T47D (cell line): ENCODE measurements around the gene WDR7.

Experiments
- DNase-seq, 2 experiments: peaks; one replicate each; pipeline versions ENCODE4 v3.0.0 to v3.0.0-alpha.2; 2011 to 2012; ENCODE audit warnings: low read depth in 1 of 2, low spot score in 1 of 2
- JUND ChIP-seq: IDR thresholded peaks from 2 replicates; pipeline ENCODE4 v1.6.1; 2012; ENCODE audit warnings: low read depth
- in situ Hi-C: cut with HindIII; loops from 2 replicates; pipeline ENCODE4 v1.10.0; 2016; ENCODE audit warnings: low sequenced_read_pairs, low pct_unique_long_range_greater_than_20kb

WDR7 gene

DNA sequence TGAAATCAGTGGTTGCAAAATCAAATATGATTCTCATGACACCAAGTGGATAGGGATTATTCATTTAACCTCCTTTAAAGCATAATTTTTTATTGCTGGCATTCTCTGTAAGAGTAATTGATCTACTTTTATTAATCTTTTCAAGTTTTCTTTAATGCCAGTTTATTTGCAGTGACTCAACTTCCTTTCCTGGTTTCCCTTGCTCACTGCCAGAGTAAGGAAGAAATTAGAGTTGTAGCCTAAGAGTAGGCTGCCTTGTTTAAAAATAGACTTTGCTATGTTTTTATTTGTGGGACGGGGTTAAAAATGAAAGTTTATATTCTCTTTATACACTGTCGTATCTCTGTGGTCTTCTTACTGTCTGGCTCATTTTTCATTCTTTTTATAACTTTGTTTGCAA is 148.6 kb downstream of the WDR7 start:
- DNase-seq = no peak
- in situ Hi-C loops = no loop called here
- TF ChIP-seq JUND = no peak

DNA sequence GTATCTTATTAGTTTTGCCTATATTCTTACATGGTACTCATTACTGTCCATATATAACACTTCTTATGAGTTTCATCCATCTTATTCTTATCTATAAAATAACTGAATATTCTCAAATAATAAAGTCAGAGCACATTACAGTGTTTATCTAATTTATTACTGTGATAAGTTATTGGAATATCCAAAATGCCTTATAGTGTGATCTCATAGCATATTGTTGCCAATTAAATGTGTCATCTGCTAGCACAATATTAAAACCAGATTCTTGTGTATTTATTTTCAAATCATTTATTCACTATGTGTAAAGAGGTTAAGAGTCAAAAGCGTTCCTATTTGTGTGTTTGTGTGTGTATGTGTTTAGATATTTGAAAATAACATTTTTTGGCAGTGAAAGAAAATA is 151.9 kb downstream of the WDR7 start:
- in situ Hi-C loops = no loop called here
- TF ChIP-seq JUND = no peak
- no peak for DNase-seq

DNA sequence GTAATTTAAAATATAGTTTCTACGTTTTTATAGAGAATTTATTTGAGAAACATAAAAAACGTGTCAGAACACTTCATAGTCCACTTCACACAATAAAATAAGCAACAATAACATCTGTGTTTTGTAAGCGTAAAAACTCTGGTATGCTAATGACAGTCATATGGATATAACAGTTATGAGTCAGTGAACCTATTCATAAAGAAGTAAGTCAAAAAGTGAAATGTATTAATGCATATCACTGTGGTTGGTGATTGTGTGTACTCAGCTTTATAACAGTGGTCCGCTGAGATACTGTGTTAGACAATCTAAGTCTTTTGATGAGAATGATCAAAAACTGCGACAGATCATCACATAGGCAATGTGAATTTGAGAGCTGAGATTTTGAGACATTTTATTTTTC is 153.2 kb downstream of the WDR7 start:
- no peak for TF ChIP-seq JUND
- no peak for DNase-seq
- in situ Hi-C loops = no loop called here

DNA sequence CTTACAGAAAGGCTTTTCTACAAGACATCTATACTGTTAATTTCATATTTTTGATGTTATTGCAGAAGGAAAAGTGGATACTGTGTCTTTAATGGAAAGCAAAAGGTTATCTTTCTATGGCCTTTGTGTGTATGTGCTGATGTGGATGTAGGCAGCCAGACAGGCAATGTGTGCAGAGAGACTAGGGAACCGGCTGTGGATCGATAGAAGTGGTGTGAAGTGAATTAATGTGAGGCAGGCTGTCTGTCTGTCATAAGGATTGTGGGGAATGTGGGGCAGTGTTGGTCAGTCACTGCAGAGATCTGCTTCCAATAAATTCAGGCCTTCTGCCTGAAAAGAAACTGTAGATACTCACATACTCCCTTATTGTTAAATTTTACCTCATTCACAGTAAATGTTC is 156.7 kb downstream of the WDR7 start:
- in situ Hi-C loops = no loop called here
- TF ChIP-seq JUND = no peak
- no peak for DNase-seq

DNA sequence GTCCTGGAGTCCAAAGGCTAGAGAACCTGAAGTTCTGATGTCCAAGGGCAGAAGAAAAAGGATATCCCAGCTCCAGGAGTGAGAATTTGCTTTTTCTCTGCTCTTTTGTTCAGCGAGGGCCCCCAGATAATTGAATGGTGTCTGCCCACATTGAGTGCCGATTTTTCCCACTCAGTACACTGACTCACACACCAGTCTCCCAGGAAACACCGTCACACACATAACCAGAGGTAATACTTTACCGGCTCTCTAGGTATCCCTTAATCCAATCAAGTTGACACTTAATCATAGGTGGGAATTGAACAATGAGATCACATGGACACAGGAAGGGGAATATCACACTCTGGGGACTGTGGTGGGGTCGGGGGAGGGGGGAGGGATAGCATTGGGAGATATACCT is 161.5 kb downstream of the WDR7 start:
- DNase-seq = no peak
- TF ChIP-seq JUND = no peak
- in situ Hi-C loops = no loop called here

DNA sequence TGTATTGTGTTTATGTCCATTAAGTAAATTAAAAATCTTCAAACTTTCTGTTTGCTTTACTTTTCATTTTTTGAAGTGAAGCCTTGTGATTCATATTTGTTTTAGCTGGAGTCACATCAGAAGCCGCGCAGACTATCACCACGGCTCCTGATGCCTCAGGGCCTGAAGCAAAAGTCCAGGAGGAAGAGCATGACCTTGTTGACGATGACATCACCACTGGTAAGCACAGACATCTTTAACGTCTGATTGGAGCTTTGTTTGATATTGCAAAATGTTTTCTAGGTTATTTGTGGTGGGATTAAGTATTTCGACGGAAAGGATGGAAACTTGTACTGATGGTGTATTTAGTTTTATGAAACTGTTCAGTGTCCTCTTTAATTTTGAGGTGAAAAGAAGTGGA is 164.8 kb downstream of the WDR7 start:
- TF ChIP-seq JUND = no peak
- peak in 1 of 2 experiments; percentile 2 for DNase-seq
- in situ Hi-C loops = no loop called here

DNA sequence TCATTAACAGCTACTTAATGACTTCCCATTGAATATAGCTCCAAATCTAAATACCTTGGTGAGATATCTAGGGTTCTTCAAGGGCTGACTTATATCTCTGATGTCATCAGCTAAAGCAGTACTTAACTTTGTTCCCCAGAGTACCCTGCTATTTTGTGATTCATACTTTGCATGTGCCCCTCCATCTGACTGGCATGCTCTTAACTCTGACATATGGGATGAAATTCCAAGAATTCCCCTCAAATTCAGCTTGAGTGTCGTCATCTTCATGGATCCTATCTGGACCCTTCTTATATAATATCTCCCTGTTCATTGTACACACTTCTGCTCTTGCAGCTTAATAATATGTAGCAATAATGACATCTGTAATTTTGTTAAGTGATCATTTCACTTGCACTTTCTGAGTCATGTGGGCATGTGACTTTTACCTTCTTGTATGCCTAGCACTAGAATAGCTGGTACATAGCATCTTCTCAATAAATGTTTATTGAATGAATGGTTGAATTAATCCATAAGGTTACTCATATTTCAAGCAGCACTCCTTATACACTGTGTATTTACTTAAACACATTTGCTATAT is 172.9 kb downstream of the WDR7 start:
- DNase-seq = no peak
- TF ChIP-seq JUND = no peak
- in situ Hi-C loops = no loop called here

DNA sequence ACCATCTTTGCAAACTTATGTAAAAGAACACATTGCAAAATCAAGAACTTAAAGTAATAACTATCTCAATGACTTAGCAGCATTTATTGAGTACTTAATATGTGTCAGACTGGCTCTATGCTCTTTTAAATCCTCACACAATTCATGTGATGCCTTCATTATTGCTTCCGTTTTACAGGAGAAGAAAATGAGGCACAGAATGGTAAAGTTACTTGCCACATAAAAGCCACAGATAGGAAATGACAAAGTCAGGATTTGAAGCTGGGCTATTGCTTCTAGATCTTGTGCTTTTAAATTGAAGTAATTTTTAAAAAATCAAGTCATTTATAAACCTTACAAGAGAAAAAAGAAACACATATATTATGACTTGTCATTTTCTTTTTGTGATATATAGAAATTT is 174.2 kb downstream of the WDR7 start:
- no peak for TF ChIP-seq JUND
- no peak for DNase-seq
- in situ Hi-C loops = no loop called here

DNA sequence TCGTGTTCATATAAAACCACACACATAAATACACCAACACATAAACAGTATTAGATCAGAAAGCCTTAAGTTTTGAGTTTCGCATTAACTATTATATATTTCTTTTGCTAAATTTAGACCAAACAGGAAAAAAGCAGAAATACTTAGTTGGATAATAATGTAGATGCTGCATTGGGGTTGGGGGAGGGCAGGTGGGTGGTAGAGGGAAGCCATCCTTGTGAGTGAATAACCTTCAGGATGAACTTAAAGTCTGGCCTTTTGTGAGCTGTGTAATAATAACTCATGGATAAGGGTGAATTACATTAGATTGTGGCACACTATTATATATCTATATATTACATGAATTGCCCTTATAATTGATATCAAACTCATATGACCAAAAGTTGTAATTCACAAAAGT is 174.7 kb downstream of the WDR7 start:
- no peak for DNase-seq
- TF ChIP-seq JUND = no peak
- in situ Hi-C loops = no loop called here

DNA sequence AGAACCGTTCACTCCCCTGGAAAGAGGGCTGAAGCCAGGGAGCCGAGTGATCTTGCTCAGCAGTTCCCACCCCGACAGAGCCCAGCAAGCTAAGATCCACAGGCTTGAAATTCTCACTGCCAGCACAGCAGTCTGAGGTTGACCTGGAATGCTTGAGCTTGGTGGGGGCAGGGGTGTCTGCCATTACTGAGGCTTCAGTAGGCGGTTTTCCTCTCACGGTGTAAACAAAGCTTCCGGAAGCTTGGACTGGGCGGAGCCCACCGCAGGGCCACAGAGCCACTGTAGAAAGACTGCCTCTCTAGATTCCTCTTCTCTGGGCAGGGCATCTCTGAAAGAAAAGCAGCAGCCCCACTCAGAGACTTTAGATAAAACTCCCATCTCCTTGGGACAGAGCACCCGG is 180.8 kb downstream of the WDR7 start:
- TF ChIP-seq JUND = no peak
- no peak for DNase-seq

DNA sequence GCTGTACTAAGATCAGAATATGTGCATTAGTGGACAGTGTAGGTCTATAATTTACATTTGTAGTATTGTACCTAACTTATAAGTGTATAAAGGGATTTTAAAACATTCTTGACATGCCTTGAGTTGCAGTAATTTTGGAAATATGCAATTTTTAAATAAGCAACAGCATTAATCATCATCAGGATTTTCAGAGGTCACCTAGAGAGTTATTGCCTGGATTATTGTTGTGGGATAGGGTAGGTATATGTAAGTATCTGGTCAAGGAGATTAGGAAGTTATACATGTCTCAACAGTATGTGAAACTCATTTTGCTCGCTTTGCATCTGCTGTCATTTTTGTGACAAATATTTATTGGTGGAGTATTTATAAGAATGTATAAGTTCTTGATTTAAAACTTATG is 184.2 kb downstream of the WDR7 start:
- no peak for DNase-seq
- in situ Hi-C loops = no loop called here
- TF ChIP-seq JUND = no peak

More for the DNA sequence above, 180.8 kb downstream of the WDR7 start:
- in situ Hi-C loops = no loop called here

DNA sequence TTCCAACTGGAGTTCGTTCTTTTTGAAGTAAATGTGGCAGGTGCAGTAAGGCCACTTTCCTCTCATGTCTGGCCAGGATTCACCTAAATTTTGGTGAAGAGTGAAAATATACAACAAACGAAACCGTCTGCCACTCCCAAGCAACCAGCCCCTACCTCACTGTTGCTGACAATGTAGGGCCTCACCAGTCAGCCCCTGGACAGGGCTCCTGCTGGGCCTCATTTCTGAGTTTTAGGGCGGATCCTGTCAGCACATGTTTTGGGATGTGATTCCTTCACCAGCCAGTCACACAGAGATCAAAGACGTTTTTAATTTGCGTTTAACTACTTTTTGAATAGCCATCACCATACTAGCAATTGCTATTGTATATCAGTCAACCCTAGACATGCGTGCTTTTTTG is 185.0 kb downstream of the WDR7 start:
- TF ChIP-seq JUND = no peak
- in situ Hi-C loops = no loop called here
- no peak for DNase-seq

DNA sequence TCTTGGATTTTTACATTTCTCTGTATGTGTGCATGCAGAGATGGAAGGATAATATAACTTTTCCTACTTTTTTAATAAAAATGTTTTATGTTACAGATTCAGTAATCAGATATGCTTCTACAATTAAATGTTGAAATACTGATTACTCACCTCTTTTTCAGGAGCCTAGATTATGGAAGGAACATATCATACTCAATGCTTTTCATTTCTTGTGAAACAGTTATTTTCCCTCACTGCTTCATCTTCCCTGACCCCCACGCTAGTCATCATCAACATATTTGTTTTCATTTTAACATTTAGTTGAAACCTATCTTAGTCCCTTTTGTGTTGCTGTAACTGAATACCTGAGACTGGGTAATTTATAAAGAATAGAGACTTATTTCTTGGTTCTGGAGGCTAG is 190.7 kb downstream of the WDR7 start:
- no peak for TF ChIP-seq JUND
- no peak for DNase-seq
- in situ Hi-C loops = no loop called here

DNA sequence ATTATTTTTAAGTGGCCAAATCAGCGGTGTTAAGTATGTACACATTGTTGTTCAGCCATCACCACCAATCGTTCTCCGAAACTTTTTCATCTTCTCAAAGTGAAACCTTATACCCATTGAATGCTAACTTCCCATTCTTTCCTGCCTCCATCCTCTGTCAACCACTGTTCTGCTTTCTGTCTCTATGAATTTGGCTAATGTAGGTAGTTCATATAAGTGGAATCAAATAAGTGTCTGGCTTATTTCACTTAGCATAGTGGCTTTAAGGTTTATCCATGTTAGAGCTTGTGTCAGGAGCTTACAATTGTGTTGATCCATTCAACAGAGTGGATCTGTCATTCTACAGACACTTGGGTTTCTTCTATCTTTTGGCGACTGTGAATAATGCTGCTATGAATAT is 192.1 kb downstream of the WDR7 start:
- in situ Hi-C loops = no loop called here
- no peak for TF ChIP-seq JUND
- no peak for DNase-seq

DNA sequence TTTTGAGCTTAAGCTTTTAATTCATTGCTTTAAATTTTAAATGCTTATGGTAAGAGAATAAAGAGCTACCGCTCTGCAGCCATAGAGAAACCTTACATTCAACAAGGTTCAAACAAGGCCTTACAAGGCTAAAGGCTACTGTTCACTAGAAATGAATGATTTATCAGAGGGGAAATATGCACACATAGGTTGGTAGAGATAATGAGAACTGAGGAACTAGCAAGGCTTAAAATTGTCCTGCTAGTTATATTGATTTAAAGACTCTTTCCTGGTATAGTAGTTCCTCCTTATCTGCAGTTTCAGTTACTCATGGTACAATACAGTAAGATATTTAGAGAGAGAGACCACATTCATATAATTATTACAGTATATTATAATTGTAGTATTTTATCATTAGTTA is 193.4 kb downstream of the WDR7 start:
- TF ChIP-seq JUND = no peak
- in situ Hi-C loops = no loop called here
- DNase-seq = no peak
